HEK293 (cell line): ENCODE measurements around the gene LDB1.

Experiments
- REPIN1 ChIP-seq: fragments of 450-650 bp; formaldehyde crosslinking; IDR thresholded peaks from 2 replicates; pipeline ENCODE4 v1.5.1; 2017; ENCODE audit warnings: missing biosample characterization, missing genetic modification characterization, low read depth
- WT1 ChIP-seq: fragments of 450-650 bp; formaldehyde crosslinking; IDR thresholded peaks from 2 replicates; pipeline ENCODE4 v1.5.1; 2016; ENCODE audit warnings: missing biosample characterization, missing genetic modification characterization
- ZBTB17 ChIP-seq: fragments of 450-650 bp; formaldehyde crosslinking; IDR thresholded peaks from 2 replicates; pipeline ENCODE4 v1.5.1; 2016; ENCODE audit warnings: missing biosample characterization, missing genetic modification characterization
- ZFP69B ChIP-seq: fragments of 450-650 bp; formaldehyde crosslinking; IDR thresholded peaks from 2 replicates; pipeline ENCODE4 v1.5.1; 2016; ENCODE audit warnings: missing biosample characterization, missing genetic modification characterization
- ZNF184 ChIP-seq: fragments of 450-650 bp; IDR thresholded peaks from 2 replicates; pipeline ENCODE4 v1.5.1; 2018; ENCODE audit warnings: missing biosample characterization, mild to moderate bottlenecking, missing genetic modification characterization
- ZNF221 ChIP-seq: fragments of 450-650 bp; formaldehyde crosslinking; IDR thresholded peaks from 2 replicates; pipeline ENCODE4 v1.5.1; 2017; ENCODE audit warnings: missing biosample characterization, missing genetic modification characterization, borderline replicate concordance
- ZNF23 ChIP-seq: fragments of 450-650 bp; formaldehyde crosslinking; IDR thresholded peaks from 2 replicates; pipeline ENCODE4 v1.5.1; 2016; ENCODE audit warnings: missing biosample characterization, missing genetic modification characterization, borderline replicate concordance
- ZNF239 ChIP-seq: fragments of 450-650 bp; formaldehyde crosslinking; IDR thresholded peaks from 2 replicates; pipeline ENCODE4 v1.5.1; 2016; ENCODE audit warnings: missing biosample characterization, missing genetic modification characterization
- ZNF274 ChIP-seq, 2 experiments: fragments of 200-500 bp in 1 of 2; fragments of 450-650 bp in 1 of 2; sonication (Bioruptor generic) in 1 of 2; formaldehyde crosslinking in 1 of 2; IDR thresholded peaks; 2 replicates each; pipeline versions ENCODE4 v1.5.1 to v1.6.1; 2014 to 2016; ENCODE audit warnings: borderline replicate concordance in 1 of 2, inconsistent platforms in 1 of 2, low read length in 1 of 2, missing biosample characterization in 1 of 2, missing genetic modification characterization in 1 of 2
- ZNF416 ChIP-seq: fragments of 450-650 bp; formaldehyde crosslinking; IDR thresholded peaks from 2 replicates; pipeline ENCODE4 v1.5.1; 2016; ENCODE audit warnings: missing biosample characterization, missing genetic modification characterization
- ZNF555 ChIP-seq: fragments of 450-650 bp; formaldehyde crosslinking; conservative IDR thresholded peaks from 2 replicates; pipeline ENCODE4 v1.5.1; 2017; ENCODE audit warnings: missing biosample characterization, mild to moderate bottlenecking, missing genetic modification characterization, inconsistent platforms
- ZNF560 ChIP-seq: fragments of 450-650 bp; formaldehyde crosslinking; IDR thresholded peaks from 2 replicates; pipeline ENCODE4 v1.5.1; 2017; ENCODE audit warnings: missing biosample characterization, missing genetic modification characterization, borderline replicate concordance
- ZNF561 ChIP-seq: fragments of 450-650 bp; IDR thresholded peaks from 2 replicates; pipeline ENCODE4 v1.5.1; 2018; ENCODE audit warnings: missing biosample characterization, missing genetic modification characterization, borderline replicate concordance
- ZNF654 ChIP-seq: fragments of 450-650 bp; formaldehyde crosslinking; IDR thresholded peaks from 2 replicates; pipeline ENCODE4 v1.5.1; 2016; ENCODE audit warnings: low read depth, missing biosample characterization, missing genetic modification characterization
- ZNF785 ChIP-seq: fragments of 450-650 bp; formaldehyde crosslinking; IDR thresholded peaks from 2 replicates; pipeline ENCODE4 v1.5.1; 2016; ENCODE audit warnings: missing biosample characterization, missing genetic modification characterization
- ZNF792 ChIP-seq: fragments of 450-650 bp; formaldehyde crosslinking; IDR thresholded peaks from 2 replicates; pipeline ENCODE4 v1.5.1; 2016; ENCODE audit warnings: missing biosample characterization, missing genetic modification characterization
- TF ChIP-seq, protein P1 (sequence below): fragments of 450-650 bp; formaldehyde crosslinking; IDR thresholded peaks from 2 replicates; pipeline ENCODE4 v1.5.1; 2016; ENCODE audit warnings: missing biosample characterization, missing genetic modification characterization
- TF ChIP-seq, protein P2 (sequence below): fragments of 450-650 bp; formaldehyde crosslinking; IDR thresholded peaks from 2 replicates; pipeline ENCODE4 v1.5.1; 2016; ENCODE audit warnings: missing biosample characterization, missing genetic modification characterization, borderline replicate concordance
- TF ChIP-seq, protein P3 (sequence below): fragments of 450-650 bp; formaldehyde crosslinking; IDR thresholded peaks from 2 replicates; pipeline ENCODE4 v1.5.1; 2016; ENCODE audit warnings: missing biosample characterization, missing genetic modification characterization
- TF ChIP-seq, protein P4 (sequence below): fragments of 450-650 bp; formaldehyde crosslinking; IDR thresholded peaks from 2 replicates; pipeline ENCODE4 v1.5.1; 2017; ENCODE audit warnings: missing biosample characterization, missing genetic modification characterization
- TF ChIP-seq, protein P5 (sequence below): fragments of 450-650 bp; formaldehyde crosslinking; IDR thresholded peaks from 2 replicates; pipeline ENCODE4 v1.5.1; 2016; ENCODE audit warnings: missing biosample characterization, missing genetic modification characterization
- TF ChIP-seq, protein P6 (sequence below): fragments of 450-650 bp; formaldehyde crosslinking; IDR thresholded peaks from 2 replicates; pipeline ENCODE4 v1.5.1; 2016; ENCODE audit warnings: missing biosample characterization, missing genetic modification characterization, borderline replicate concordance

Gene LDB1

DNA sequence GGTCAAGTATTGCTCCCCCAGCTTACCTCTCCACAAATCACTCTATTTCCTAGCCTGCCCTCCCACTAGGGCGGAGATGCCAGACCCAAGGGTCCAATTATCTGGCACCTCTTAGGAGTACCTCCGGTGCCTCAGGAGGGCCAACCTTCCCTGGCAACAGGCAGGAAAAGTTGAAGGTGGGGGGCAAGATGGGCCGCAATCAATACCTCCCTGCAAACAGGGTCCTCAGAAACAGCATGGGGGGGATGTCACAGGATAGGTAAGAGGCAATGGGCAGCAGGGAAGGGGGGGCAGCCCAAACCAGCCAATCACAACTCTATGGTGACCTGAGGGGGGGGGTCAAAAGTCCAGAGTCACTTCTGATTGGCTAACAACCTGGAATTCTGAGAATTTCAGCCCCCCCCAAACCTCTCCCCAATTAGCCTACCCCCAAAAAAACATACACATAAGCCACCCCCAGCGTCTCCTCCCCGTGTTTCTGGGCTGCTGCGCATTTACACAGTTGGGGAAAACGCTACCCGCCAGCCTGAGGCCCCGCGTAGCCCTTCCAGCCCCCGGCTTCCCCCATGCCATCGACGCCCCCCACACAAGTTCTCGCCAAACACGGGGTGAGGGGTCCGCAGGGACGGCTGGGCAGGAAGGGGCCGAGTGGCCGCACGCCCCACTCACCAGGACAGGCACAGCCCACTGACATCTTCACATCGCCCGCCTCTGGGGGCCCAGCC is 589 bp downstream of the LDB1 start (continued):
- TF ChIP-seq WT1 = no peak
- TF ChIP-seq, protein P1, sequence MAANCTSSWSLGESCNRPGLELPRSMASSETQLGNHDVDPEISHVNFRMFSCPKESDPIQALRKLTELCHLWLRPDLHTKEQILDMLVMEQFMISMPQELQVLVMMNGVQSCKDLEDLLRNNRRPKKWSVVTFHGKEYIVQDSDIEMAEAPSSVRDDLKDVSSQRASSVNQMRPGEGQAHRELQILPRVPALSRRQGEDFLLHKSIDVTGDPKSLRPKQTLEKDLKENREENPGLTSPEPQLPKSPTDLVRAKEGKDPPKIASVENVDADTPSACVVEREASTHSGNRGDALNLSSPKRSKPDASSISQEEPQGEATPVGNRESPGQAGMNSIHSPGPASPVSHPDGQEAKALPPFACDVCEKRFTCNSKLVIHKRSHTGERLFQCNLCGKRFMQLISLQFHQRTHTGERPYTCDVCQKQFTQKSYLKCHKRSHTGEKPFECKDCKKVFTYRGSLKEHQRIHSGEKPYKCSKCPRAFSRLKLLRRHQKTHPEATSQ (tag by site-specific recombination) = no peak
- TF ChIP-seq ZNF561 = no peak; the same call in 1 of the 2 replicates
- TF ChIP-seq ZNF654 = no peak
- TF ChIP-seq, protein P2, sequence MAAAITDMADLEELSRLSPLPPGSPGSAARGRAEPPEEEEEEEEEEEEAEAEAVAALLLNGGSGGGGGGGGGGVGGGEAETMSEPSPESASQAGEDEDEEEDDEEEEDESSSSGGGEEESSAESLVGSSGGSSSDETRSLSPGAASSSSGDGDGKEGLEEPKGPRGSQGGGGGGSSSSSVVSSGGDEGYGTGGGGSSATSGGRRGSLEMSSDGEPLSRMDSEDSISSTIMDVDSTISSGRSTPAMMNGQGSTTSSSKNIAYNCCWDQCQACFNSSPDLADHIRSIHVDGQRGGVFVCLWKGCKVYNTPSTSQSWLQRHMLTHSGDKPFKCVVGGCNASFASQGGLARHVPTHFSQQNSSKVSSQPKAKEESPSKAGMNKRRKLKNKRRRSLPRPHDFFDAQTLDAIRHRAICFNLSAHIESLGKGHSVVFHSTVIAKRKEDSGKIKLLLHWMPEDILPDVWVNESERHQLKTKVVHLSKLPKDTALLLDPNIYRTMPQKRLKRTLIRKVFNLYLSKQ (tag by site-specific recombination) = no peak
- no peak for TF ChIP-seq ZFP69B
- no peak for TF ChIP-seq ZNF23 (tag by site-specific recombination)
- TF ChIP-seq, protein P3, sequence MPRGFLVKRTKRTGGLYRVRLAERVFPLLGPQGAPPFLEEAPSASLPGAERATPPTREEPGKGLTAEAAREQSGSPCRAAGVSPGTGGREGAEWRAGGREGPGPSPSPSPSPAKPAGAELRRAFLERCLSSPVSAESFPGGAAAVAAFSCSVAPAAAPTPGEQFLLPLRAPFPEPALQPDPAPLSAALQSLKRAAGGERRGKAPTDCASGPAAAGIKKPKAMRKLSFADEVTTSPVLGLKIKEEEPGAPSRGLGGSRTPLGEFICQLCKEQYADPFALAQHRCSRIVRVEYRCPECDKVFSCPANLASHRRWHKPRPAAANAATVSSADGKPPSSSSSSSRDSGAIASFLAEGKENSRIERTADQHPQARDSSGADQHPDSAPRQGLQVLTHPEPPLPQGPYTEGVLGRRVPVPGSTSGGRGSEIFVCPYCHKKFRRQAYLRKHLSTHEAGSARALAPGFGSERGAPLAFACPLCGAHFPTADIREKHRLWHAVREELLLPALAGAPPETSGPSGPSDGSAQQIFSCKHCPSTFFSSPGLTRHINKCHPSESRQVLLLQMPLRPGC (tag by site-specific recombination) = no peak
- TF ChIP-seq, protein P4, sequence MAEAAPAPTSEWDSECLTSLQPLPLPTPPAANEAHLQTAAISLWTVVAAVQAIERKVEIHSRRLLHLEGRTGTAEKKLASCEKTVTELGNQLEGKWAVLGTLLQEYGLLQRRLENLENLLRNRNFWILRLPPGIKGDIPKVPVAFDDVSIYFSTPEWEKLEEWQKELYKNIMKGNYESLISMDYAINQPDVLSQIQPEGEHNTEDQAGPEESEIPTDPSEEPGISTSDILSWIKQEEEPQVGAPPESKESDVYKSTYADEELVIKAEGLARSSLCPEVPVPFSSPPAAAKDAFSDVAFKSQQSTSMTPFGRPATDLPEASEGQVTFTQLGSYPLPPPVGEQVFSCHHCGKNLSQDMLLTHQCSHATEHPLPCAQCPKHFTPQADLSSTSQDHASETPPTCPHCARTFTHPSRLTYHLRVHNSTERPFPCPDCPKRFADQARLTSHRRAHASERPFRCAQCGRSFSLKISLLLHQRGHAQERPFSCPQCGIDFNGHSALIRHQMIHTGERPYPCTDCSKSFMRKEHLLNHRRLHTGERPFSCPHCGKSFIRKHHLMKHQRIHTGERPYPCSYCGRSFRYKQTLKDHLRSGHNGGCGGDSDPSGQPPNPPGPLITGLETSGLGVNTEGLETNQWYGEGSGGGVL = peak; percentile 92
- no peak for TF ChIP-seq ZNF274 (IDR thresholded peaks at IDR 0.05; ENCODE audit: low read length)
- no peak for TF ChIP-seq ZNF274 (tag by site-specific recombination; IDR thresholded peaks at IDR 0.05; ENCODE audit: borderline replicate concordance)
- TF ChIP-seq ZNF560 (tag by site-specific recombination) = no peak
- no peak for TF ChIP-seq ZNF785 (tag by site-specific recombination)
- TF ChIP-seq REPIN1 (tag by site-specific recombination) = no peak
- TF ChIP-seq ZNF184 (tag by site-specific recombination) = no peak
- no peak for TF ChIP-seq ZNF239 (tag by site-specific recombination)
- TF ChIP-seq ZBTB17 (tag by site-specific recombination) = peak; percentile 91
- TF ChIP-seq, protein P5, sequence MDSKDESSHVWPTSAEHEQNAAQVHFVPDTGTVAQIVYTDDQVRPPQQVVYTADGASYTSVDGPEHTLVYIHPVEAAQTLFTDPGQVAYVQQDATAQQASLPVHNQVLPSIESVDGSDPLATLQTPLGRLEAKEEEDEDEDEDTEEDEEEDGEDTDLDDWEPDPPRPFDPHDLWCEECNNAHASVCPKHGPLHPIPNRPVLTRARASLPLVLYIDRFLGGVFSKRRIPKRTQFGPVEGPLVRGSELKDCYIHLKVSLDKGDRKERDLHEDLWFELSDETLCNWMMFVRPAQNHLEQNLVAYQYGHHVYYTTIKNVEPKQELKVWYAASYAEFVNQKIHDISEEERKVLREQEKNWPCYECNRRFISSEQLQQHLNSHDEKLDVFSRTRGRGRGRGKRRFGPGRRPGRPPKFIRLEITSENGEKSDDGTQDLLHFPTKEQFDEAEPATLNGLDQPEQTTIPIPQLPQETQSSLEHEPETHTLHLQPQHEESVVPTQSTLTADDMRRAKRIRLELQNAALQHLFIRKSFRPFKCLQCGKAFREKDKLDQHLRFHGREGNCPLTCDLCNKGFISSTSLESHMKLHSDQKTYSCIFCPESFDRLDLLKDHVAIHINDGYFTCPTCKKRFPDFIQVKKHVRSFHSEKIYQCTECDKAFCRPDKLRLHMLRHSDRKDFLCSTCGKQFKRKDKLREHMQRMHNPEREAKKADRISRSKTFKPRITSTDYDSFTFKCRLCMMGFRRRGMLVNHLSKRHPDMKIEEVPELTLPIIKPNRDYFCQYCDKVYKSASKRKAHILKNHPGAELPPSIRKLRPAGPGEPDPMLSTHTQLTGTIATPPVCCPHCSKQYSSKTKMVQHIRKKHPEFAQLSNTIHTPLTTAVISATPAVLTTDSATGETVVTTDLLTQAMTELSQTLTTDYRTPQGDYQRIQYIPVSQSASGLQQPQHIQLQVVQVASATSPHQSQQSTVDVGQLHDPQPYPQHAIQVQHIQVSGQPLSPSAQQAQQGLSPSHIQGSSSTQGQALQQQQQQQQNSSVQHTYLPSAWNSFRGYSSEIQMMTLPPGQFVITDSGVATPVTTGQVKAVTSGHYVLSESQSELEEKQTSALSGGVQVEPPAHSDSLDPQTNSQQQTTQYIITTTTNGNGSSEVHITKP (tag by site-specific recombination) = peak; percentile 99
- TF ChIP-seq, protein P6, sequence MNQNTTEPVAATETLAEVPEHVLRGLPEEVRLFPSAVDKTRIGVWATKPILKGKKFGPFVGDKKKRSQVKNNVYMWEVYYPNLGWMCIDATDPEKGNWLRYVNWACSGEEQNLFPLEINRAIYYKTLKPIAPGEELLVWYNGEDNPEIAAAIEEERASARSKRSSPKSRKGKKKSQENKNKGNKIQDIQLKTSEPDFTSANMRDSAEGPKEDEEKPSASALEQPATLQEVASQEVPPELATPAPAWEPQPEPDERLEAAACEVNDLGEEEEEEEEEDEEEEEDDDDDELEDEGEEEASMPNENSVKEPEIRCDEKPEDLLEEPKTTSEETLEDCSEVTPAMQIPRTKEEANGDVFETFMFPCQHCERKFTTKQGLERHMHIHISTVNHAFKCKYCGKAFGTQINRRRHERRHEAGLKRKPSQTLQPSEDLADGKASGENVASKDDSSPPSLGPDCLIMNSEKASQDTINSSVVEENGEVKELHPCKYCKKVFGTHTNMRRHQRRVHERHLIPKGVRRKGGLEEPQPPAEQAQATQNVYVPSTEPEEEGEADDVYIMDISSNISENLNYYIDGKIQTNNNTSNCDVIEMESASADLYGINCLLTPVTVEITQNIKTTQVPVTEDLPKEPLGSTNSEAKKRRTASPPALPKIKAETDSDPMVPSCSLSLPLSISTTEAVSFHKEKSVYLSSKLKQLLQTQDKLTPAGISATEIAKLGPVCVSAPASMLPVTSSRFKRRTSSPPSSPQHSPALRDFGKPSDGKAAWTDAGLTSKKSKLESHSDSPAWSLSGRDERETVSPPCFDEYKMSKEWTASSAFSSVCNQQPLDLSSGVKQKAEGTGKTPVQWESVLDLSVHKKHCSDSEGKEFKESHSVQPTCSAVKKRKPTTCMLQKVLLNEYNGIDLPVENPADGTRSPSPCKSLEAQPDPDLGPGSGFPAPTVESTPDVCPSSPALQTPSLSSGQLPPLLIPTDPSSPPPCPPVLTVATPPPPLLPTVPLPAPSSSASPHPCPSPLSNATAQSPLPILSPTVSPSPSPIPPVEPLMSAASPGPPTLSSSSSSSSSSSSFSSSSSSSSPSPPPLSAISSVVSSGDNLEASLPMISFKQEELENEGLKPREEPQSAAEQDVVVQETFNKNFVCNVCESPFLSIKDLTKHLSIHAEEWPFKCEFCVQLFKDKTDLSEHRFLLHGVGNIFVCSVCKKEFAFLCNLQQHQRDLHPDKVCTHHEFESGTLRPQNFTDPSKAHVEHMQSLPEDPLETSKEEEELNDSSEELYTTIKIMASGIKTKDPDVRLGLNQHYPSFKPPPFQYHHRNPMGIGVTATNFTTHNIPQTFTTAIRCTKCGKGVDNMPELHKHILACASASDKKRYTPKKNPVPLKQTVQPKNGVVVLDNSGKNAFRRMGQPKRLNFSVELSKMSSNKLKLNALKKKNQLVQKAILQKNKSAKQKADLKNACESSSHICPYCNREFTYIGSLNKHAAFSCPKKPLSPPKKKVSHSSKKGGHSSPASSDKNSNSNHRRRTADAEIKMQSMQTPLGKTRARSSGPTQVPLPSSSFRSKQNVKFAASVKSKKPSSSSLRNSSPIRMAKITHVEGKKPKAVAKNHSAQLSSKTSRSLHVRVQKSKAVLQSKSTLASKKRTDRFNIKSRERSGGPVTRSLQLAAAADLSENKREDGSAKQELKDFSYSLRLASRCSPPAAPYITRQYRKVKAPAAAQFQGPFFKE (tag by site-specific recombination) = no peak
- TF ChIP-seq ZNF792 (tag by site-specific recombination) = no peak
- TF ChIP-seq ZNF416 (tag by site-specific recombination) = no peak
- TF ChIP-seq ZNF221 (tag by site-specific recombination) = no peak
- no peak for TF ChIP-seq ZNF555 (tag by site-specific recombination)
